H1 (cell line): Measurements from ENCODE around the gene CAMKMT. TPM values are rescaled to one million over a fixed set of nuclear protein-coding genes. Genes with fewer than 3 reads are reported as not detected.

Experiments
- CTCF ChIA-PET: fragments of 300-600 bp; sonication (Branson Sonifier 250); formaldehyde crosslinking; loops from one replicate; lab custom pipeline; 2021; ENCODE audit not compliant: partially characterized antibody; lab: Charles Lee
- POLR2A ChIA-PET: fragments of 300-600 bp; sonication (Branson Sonifier 250); formaldehyde crosslinking; loops from one replicate; lab custom pipeline; 2021; ENCODE audit warnings: inconsistent platforms; ENCODE audit not compliant: partially characterized antibody; lab: Charles Lee
- DNase-seq, 2 experiments: peaks; one replicate each; pipeline versions ENCODE4 v3.0.0 to v3.0.0-alpha.2; 2010 to 2022; ENCODE audit warnings: low spot score in 2 of 2, low read depth in 1 of 2, mixed read lengths in 1 of 2
- FAIRE-seq: peaks from 2 replicates; lab custom pipeline; 2011; peaks lifted over from hg19 to GRCh38; lab: Jason Lieb, UNC
- H2AFZ ChIP-seq: 2 replicates; pipeline ENCODE4 v1.8.1; 2012; ENCODE audit warnings: low read length, inconsistent platforms
- H2AK5ac ChIP-seq: 2 replicates; pipeline ENCODE4 v1.6.1; 2013; ENCODE audit warnings: low read depth, low read length
- H2BK120ac ChIP-seq: replicated peaks from 2 replicates; pipeline ENCODE3; 2013; ENCODE audit warnings: low read depth, low read length, inconsistent platforms
- H2BK12ac ChIP-seq: 2 replicates; pipeline ENCODE4 v1.6.1; 2013; ENCODE audit warnings: low read depth, low read length
- H2BK15ac ChIP-seq: 2 replicates; pipeline ENCODE4 v1.6.1; 2013; ENCODE audit warnings: low read length
- H2BK20ac ChIP-seq: 2 replicates; pipeline ENCODE4 v1.6.1; 2013; ENCODE audit warnings: low read length
- H2BK5ac ChIP-seq: 2 replicates; pipeline ENCODE4 v1.6.1; 2013; ENCODE audit warnings: low read depth, low read length
- H3K14ac ChIP-seq: 2 replicates; pipeline ENCODE4 v1.6.1; 2013; ENCODE audit warnings: inconsistent platforms; ENCODE audit not compliant: insufficient read length
- H3K18ac ChIP-seq: 2 replicates; pipeline ENCODE4 v1.6.1; 2013; ENCODE audit warnings: low read length; ENCODE audit errors: extremely low read depth
- H3K23ac ChIP-seq: 2 replicates; pipeline ENCODE4 v1.6.1; 2013; ENCODE audit warnings: inconsistent platforms; ENCODE audit not compliant: insufficient read length
- H3K23me2 ChIP-seq: 2 replicates; pipeline ENCODE4 v1.6.1; 2013; ENCODE audit warnings: low read depth, low read length
- H3K27ac ChIP-seq: 2 replicates; pipeline ENCODE4 v1.6.1; 2011; ENCODE audit warnings: low read depth, low read length, inconsistent platforms
- H3K27me3 ChIP-seq, 4 experiments: replicated peaks in 1 of 4; 1 replicate in 1 of 4; 2 replicates in 3 of 4; pipeline versions ENCODE4 v1.6.1 to v1.8.1; 2011 to 2013; ENCODE audit warnings: low read length in 3 of 4, mild to moderate bottlenecking in 3 of 4, inconsistent platforms in 2 of 4, mixed read lengths in 2 of 4, moderate library complexity in 1 of 4; ENCODE audit not compliant: control insufficient read depth in 3 of 4, insufficient read depth in 3 of 4; ENCODE audit errors: extremely low read depth in 1 of 4
- H3K36me3 ChIP-seq, 4 experiments: 2 replicates each; pipeline versions ENCODE4 v1.6.1 to v1.8.1; 2011 to 2013; ENCODE audit warnings: mild to moderate bottlenecking in 4 of 4, low read length in 3 of 4, moderate library complexity in 2 of 4, control low read depth in 1 of 4, inconsistent platforms in 1 of 4; ENCODE audit not compliant: insufficient read depth in 4 of 4, control insufficient read depth in 2 of 4
- H3K4ac ChIP-seq: replicated peaks from 2 replicates; pipeline ENCODE3; 2013; ENCODE audit warnings: low read length, low read depth, mixed read lengths, inconsistent platforms; ENCODE audit not compliant: insufficient read length
- H3K4me1 ChIP-seq, 4 experiments: replicated peaks in 1 of 4; 1 replicate in 1 of 4; 2 replicates in 3 of 4; pipeline versions ENCODE4 v1.6.1 to v1.8.1; 2011 to 2013; ENCODE audit warnings: low read length in 3 of 4, inconsistent platforms in 2 of 4, mixed read lengths in 1 of 4; ENCODE audit not compliant: insufficient read depth in 4 of 4, control insufficient read depth in 3 of 4
- H3K4me2 ChIP-seq, 2 experiments: 2 replicates each; pipeline versions ENCODE4 v1.6.1 to v1.8.1; 2011 to 2013; ENCODE audit warnings: low read depth in 2 of 2, low read length in 2 of 2, control low read depth in 1 of 2, inconsistent platforms in 1 of 2, mild to moderate bottlenecking in 1 of 2; ENCODE audit not compliant: insufficient read depth in 1 of 2
- H3K4me3 ChIP-seq, 4 experiments: fragments of 200-600, 300-600 bp in 1 of 4; sonication (generic), shearing (Covaris generic), sonication (Bioruptor Twin) in 1 of 4; 2 replicates each; pipeline versions ENCODE4 v1.5.1 to v1.8.1; 2011 to 2016; ENCODE audit warnings: low read length in 4 of 4, low read depth in 3 of 4, control low read depth in 2 of 4, inconsistent platforms in 2 of 4, mild to moderate bottlenecking in 2 of 4, mixed read lengths in 1 of 4, moderate library complexity in 1 of 4; ENCODE audit not compliant: insufficient read depth in 2 of 4; ENCODE audit errors: extremely low read depth in 1 of 4
- H3K56ac ChIP-seq: replicated peaks from 2 replicates; pipeline ENCODE3; 2013; ENCODE audit warnings: low read depth, mild to moderate bottlenecking, mixed read lengths, low read length, inconsistent platforms; ENCODE audit not compliant: insufficient read length
- H3K79me1 ChIP-seq: 2 replicates; pipeline ENCODE4 v1.6.1; 2013; ENCODE audit warnings: low read depth, low read length, control low read depth
- H3K79me2 ChIP-seq, 2 experiments: 2 replicates each; pipeline versions ENCODE4 v1.6.1 to v1.8.1; 2012 to 2013; ENCODE audit warnings: low read length in 2 of 2, mild to moderate bottlenecking in 2 of 2, inconsistent platforms in 1 of 2; ENCODE audit not compliant: insufficient read depth in 2 of 2, control insufficient read depth in 1 of 2
- H3K9ac ChIP-seq, 4 experiments: replicated peaks in 1 of 4; 1 replicate in 1 of 4; 2 replicates in 3 of 4; pipeline versions ENCODE4 v1.6.1 to v1.8.1; 2011 to 2013; ENCODE audit warnings: low read depth in 3 of 4, low read length in 3 of 4, control low read depth in 2 of 4, mild to moderate bottlenecking in 2 of 4, moderate library complexity in 2 of 4, inconsistent platforms in 1 of 4; ENCODE audit errors: extremely low read depth in 1 of 4
- H3K9me3 ChIP-seq, 2 experiments: 2 replicates each; pipeline versions ENCODE4 v1.6.1 to v1.8.1; 2012 to 2013; ENCODE audit warnings: mild to moderate bottlenecking in 2 of 2, moderate library complexity in 2 of 2, control low read depth in 1 of 2, inconsistent platforms in 1 of 2, low read depth in 1 of 2, low read length in 1 of 2, mixed read lengths in 1 of 2; ENCODE audit not compliant: insufficient read depth in 2 of 2
- H4K20me1 ChIP-seq, 2 experiments: replicated peaks in 1 of 2; 2 replicates each; pipeline versions ENCODE3 to v1.8.1; 2011 to 2013; ENCODE audit warnings: inconsistent platforms in 2 of 2, low read length in 2 of 2, mild to moderate bottlenecking in 1 of 2; ENCODE audit not compliant: insufficient read depth in 2 of 2, control insufficient read depth in 1 of 2
- H4K5ac ChIP-seq: 2 replicates; pipeline ENCODE4 v1.6.1; 2013; ENCODE audit warnings: low read length, low read depth, mixed read lengths, inconsistent platforms; ENCODE audit not compliant: insufficient read length
- H4K8ac ChIP-seq: 2 replicates; pipeline ENCODE4 v1.8.0; 2013; ENCODE audit warnings: mild to moderate bottlenecking, moderate library complexity, low read length, inconsistent platforms; ENCODE audit not compliant: insufficient read depth; ENCODE audit errors: extremely low read depth
- H4K91ac ChIP-seq: replicated peaks from 2 replicates; pipeline ENCODE3; 2013; ENCODE audit warnings: low read length, mixed read lengths, inconsistent platforms; ENCODE audit not compliant: insufficient read length
- CBX8 ChIP-seq: fragments of 300-800, 300-1000 bp; sonication (generic); IDR thresholded peaks from 2 replicates; pipeline ENCODE4 v1.7.1; 2016; ENCODE audit warnings: low read depth, low read length, borderline replicate concordance
- CREB1 ChIP-seq: IDR thresholded peaks from 2 replicates; pipeline ENCODE4 v1.6.1; 2012; ENCODE audit warnings: inconsistent platforms
- EZH2 ChIP-seq: fragments of 200-600 bp; sonication (generic); IDR thresholded peaks from 2 replicates; pipeline ENCODE4 v1.7.1; 2012; ENCODE audit warnings: low read depth, mild to moderate bottlenecking, moderate library complexity, low read length, inconsistent platforms; ENCODE audit not compliant: severe bottlenecking
- KDM4A ChIP-seq: IDR thresholded peaks from one replicate; pipeline ENCODE4 v1.7.1; 2012; ENCODE audit warnings: low read depth, mild to moderate bottlenecking, moderate library complexity, low read length, inconsistent platforms; ENCODE audit not compliant: severe bottlenecking
- RBBP5 ChIP-seq: IDR thresholded peaks from 2 replicates; pipeline ENCODE4 v1.7.1; 2012; ENCODE audit warnings: low read depth, mild to moderate bottlenecking, inconsistent platforms, low read length, moderate library complexity, borderline replicate concordance
- SIX5 ChIP-seq: IDR thresholded peaks from 2 replicates; pipeline ENCODE4 v1.6.1; 2011; ENCODE audit warnings: mild to moderate bottlenecking, low read depth, low read length
- SUZ12 ChIP-seq: fragments of 200-600 bp; sonication (generic); IDR thresholded peaks from 2 replicates; pipeline ENCODE4 v1.6.1; 2012; ENCODE audit warnings: mild to moderate bottlenecking, inconsistent platforms, low read length, moderate library complexity, mixed read lengths
- TBP ChIP-seq: IDR thresholded peaks from 2 replicates; pipeline ENCODE4 v1.6.1; 2011; ENCODE audit warnings: low read depth, low read length, improper control_type of control experiment
- WGBS, 2 experiments: shearing (Covaris generic) in 1 of 2; methylation state at CpG; one replicate each; pipeline versions ENCODE4 v1.1.6 to v1.1.7; 2013 to 2015; ENCODE audit warnings: low lambda C conversion rate in 2 of 2, mixed read lengths in 2 of 2, inconsistent platforms in 1 of 2, low coverage in 1 of 2, missing lambda C conversion rate in 1 of 2; ENCODE audit not compliant: insufficient replicate concordance in 2 of 2, insufficient coverage in 1 of 2, insufficient read length in 1 of 2; ENCODE audit errors: extremely low coverage in 1 of 2, missing lambda C conversion rate in 1 of 2; 5-methylcytosine and 5-hydroxymethylcytosine counted together
- polyA plus RNA-seq, 7 experiments: library from polyadenylated mRNA; depleted of rRNA in 3 of 7; stranded (reverse) in 5 of 7; unstranded in 2 of 7; fragments of >200 nt in 5 of 7; fragments of 200-250 nt in 2 of 7; gene quantifications; 1 replicate in 5 of 7; 2 replicates in 1 of 7; 4 replicates in 1 of 7; pipeline versions ENCODE4 v1.2.1 to v1.2.3, GENCODE V29; 2011 to 2013; ENCODE audit warnings: missing spikeins in 2 of 7, mixed read lengths in 2 of 7
- total RNA-seq: library from RNA; stranded (reverse); fragmentation: NEBNext Ultra II Directional; extraction: Animal tissue kit (Norgen Biotek cat#: 25700); gene quantifications from 2 replicates; pipeline ENCODE4 v1.2.1, GENCODE V29; 2021
- TF ChIP-seq, protein P1 (sequence below): IDR thresholded peaks from 2 replicates; pipeline ENCODE4 v1.6.1; 2012; ENCODE audit warnings: inconsistent platforms
- TF ChIP-seq, protein P2 (sequence below): IDR thresholded peaks from 2 replicates; pipeline ENCODE4 v1.6.1; 2012; ENCODE audit warnings: inconsistent platforms

The CAMKMT gene
- total and polyA plus RNA-seq, 2 of the 8 experiments (the other 6 are each of a cell fraction or from before 2014, with no cell fraction given), result 14.7 to 22.4 TPM

DNA sequence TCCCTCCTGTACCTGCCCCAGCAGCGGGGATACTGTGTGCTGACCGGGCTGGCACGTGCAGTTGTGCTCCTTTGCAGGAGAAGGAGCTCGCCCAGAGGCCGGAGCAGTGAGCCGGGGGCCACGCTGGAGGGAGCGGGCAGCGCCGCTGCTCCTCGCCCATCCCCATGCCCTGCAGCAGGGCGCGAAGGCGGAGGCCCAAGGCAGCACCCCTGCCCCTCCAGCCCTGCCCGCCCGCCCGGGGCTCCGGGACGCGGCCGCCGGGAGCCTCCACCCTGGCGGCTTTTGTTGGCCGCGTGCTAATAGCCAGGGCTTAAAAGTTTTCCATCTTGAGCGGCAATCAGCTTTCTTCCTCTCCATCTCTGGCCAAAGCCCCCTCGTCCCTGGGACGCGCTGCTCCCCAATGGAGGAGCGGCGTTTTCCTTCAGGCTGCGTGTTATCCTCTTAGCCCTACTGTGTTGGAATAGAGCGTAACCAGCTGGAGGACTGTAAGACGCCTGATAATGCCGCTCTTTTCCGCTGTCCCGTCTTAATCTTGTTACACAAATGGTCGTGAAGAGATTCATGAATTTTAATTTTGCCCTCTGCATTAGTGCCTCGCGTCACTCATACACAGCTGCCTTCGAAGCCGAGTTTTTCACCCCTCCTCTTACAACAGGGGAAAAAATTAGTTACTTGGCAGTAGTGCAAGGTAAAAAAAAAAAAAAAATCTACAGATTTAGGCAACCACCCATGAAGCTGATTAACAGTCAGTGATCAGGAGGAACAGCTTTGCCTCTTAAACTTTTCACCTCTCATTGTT lies 406.9 kb downstream of the CAMKMT start:
- H4K20me1 ChIP-seq, result no peaks in the 10 kb centered on the region
- H3K4ac ChIP-seq, result no peak overlapping the region
- peaks cover 4% of the 10 kb centered on the region for H3K23me2 ChIP-seq
- no peak overlapping the region for H4K5ac ChIP-seq
- H3K9me3 ChIP-seq, result no peaks in the 10 kb centered on the region
- 0 out of 2 replicates have a peak overlapping the region, but pooled peaks have one; percentile 37 for H2BK15ac ChIP-seq
- DNase-seq, result peak in 1 of 2 experiments; percentile 77
- no peaks in the 10 kb centered on the region for H3K79me2 ChIP-seq
- no peak overlapping the region for H3K27ac ChIP-seq
- H2BK12ac ChIP-seq, result no peak overlapping the region
- CTCF ChIA-PET, result interaction anchor here (0.6 to 5.1 kb wide), 18 partner anchors 9 to 654 kb away, joined by 3 to 25 read pairs (median 4); no protein-coding TSS in a partner anchor
- peaks cover 0 to 17% (median 14%) of the 10 kb centered on the region in 4 experiments; a peak in 3 of 7 replicates for H3K27me3 ChIP-seq
- H2BK20ac ChIP-seq, result no peak overlapping the region
- no peak overlapping the region for H3K14ac ChIP-seq
- peak overlapping the region; percentile 78 to 83 for H3K4me2 ChIP-seq
- no peak overlapping the region for H2BK5ac ChIP-seq
- peaks cover 5 to 17% (median 13%) of the 10 kb centered on the region in 4 experiments; a peak in 6 of 7 replicates for H3K4me1 ChIP-seq
- POLR2A ChIA-PET, result interaction anchor here (0.6 to 1.8 kb wide), 7 partner anchors 9 to 172 kb away, joined by 3 to 9 read pairs (median 4); no protein-coding TSS in a partner anchor
- no peak overlapping the region for H2AK5ac ChIP-seq
- peak overlapping the region; percentile 11 to 55 (median 24); a peak in 7 of 8 replicates for H3K4me3 ChIP-seq
- no peak overlapping the region for H2AFZ ChIP-seq
- H4K91ac ChIP-seq, result no peak overlapping the region
- 6% methylated on average over 31 of the region's 42 CpGs; no CpG with 5 or more reads in 1 of the 2 experiments for WGBS, 2 experiments
- peak overlapping the region in 2 of 4 experiments; percentile 15 to 17; a peak in 3 of 7 replicates for H3K9ac ChIP-seq
- no peak for FAIRE-seq
- TF ChIP-seq SUZ12 (peak; percentile 26; the same call in 1 of the 2 replicates), EZH2 (peak; percentile 53), CREB1 (no peak), TBP (peak; percentile 27; the same call in 1 of the 2 replicates), KDM4A (peak; percentile 75), CBX8 (no peak), SIX5 (no peak), RBBP5 (peak; percentile 68; the same call in 1 of the 2 replicates)
- TF ChIP-seq, protein P1, sequence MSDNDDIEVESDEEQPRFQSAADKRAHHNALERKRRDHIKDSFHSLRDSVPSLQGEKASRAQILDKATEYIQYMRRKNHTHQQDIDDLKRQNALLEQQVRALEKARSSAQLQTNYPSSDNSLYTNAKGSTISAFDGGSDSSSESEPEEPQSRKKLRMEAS, result peak; percentile 77
- TF ChIP-seq, protein P2, sequence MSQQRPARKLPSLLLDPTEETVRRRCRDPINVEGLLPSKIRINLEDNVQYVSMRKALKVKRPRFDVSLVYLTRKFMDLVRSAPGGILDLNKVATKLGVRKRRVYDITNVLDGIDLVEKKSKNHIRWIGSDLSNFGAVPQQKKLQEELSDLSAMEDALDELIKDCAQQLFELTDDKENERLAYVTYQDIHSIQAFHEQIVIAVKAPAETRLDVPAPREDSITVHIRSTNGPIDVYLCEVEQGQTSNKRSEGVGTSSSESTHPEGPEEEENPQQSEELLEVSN, result peak; percentile 80
- no peak overlapping the region for H3K56ac ChIP-seq
- H3K36me3 ChIP-seq, result no peaks in the 10 kb centered on the region
- no peak overlapping the region for H3K23ac ChIP-seq
- peak overlapping the region; percentile 73 for H3K18ac ChIP-seq
- H3K79me1 ChIP-seq, result no peaks in the 10 kb centered on the region
- H4K8ac ChIP-seq, result no peak overlapping the region; the same call in 1 of the 2 replicates
- H2BK120ac ChIP-seq, result no peak overlapping the region
